ENCODE data around the gene ELFN2.
A peak's percentile ranks its signal among the peaks of the same experiment; 100 is the strongest.

ELFN2 gene

GRCh38 chr22:37357446-37358075, 69.7 kb downstream of the ELFN2 start:
- peak; percentile 24 to 40 for DNase-seq (ENCODE audit: low read depth in 2 of 2)

- no peak for DNase-seq (ENCODE audit: low read depth in 2 of 2)
Measured at GRCh38 chr22:37356922-37357321, 70.4 kb downstream of the ELFN2 start.

- DNase-seq (ENCODE audit: low read depth in 2 of 2) = no peak
Measured at GRCh38 chr22:37355174-37355573, 72.1 kb downstream of the ELFN2 start.

GRCh38 chr22:37354670-37355069, 72.6 kb downstream of the ELFN2 start:
- DNase-seq (ENCODE audit: low read depth in 2 of 2) = no peak

- no peak for DNase-seq (ENCODE audit: low read depth in 2 of 2)
Measured at GRCh38 chr22:37354261-37354660, 73.0 kb downstream of the ELFN2 start.

- DNase-seq (ENCODE audit: low read depth in 2 of 2) = no peak
Measured at GRCh38 chr22:37353839-37354238, 73.4 kb downstream of the ELFN2 start.

- DNase-seq (ENCODE audit: low read depth in 2 of 2) = no peak
Measured at GRCh38 chr22:37352481-37352880, 74.8 kb downstream of the ELFN2 start.

- no peak for DNase-seq (ENCODE audit: low read depth in 2 of 2)
Measured at GRCh38 chr22:37351232-37351631, 76.0 kb downstream of the ELFN2 start.

- no peak for DNase-seq (ENCODE audit: low read depth in 2 of 2)
Measured at GRCh38 chr22:37349043-37349814, 78.0 kb downstream of the ELFN2 start.

- DNase-seq (ENCODE audit: low read depth in 2 of 2) = no peak
Measured at GRCh38 chr22:37346505-37346895, 80.8 kb downstream of the ELFN2 start.

- DNase-seq (ENCODE audit: low read depth in 2 of 2) = peak; percentile 91 to 93
Measured at GRCh38 chr22:37345863-37346504, 81.3 kb downstream of the ELFN2 start.

GRCh38 chr22:37344735-37345449, 82.4 kb downstream of the ELFN2 start:
- no peak for DNase-seq (ENCODE audit: low read depth in 2 of 2)

GRCh38 chr22:37343863-37344734, 83.2 kb downstream of the ELFN2 start:
- no peak for DNase-seq (ENCODE audit: low read depth in 2 of 2)

- DNase-seq (ENCODE audit: low read depth in 2 of 2) = no peak
Measured at GRCh38 chr22:37343348-37343747, 83.9 kb downstream of the ELFN2 start.

- no peak for DNase-seq (ENCODE audit: low read depth in 2 of 2)
Measured at GRCh38 chr22:37342065-37342464, 85.2 kb downstream of the ELFN2 start.

- DNase-seq (ENCODE audit: low read depth in 2 of 2) = no peak
Measured at GRCh38 chr22:37340331-37341262, 86.7 kb downstream of the ELFN2 start.

- DNase-seq (ENCODE audit: low read depth in 2 of 2) = no peak
Measured at GRCh38 chr22:37338539-37339246, 88.6 kb downstream of the ELFN2 start.

GRCh38 chr22:37337204-37337943, 89.9 kb downstream of the ELFN2 start:
- no peak for DNase-seq (ENCODE audit: low read depth in 2 of 2)

- no peak for DNase-seq (ENCODE audit: low read depth in 2 of 2)
Measured at GRCh38 chr22:37336579-37336978, 90.7 kb downstream of the ELFN2 start.

All from fibroblast of skin of left biceps (primary cell).